HepG2 (cell line): ENCODE results near the gene CYSRT1. TPM values are rescaled to one million over a fixed set of nuclear protein-coding genes. Genes with fewer than 3 reads are reported as not detected.
A peak's percentile ranks its signal among the peaks of the same experiment; 100 is the strongest.

Experiments used
- CSRNP2 ChIP-seq: sonication (generic); formaldehyde crosslinking; conservative IDR thresholded peaks from 2 replicates; pipeline ENCODE4 v1.8.0; 2022; ENCODE audit warnings: low read depth, missing genetic modification reagents
- GABPB1 ChIP-seq: IDR thresholded peaks from 2 replicates; pipeline ENCODE4 v1.6.1; 2016; ENCODE audit warnings: mild to moderate bottlenecking, missing genetic modification reagents, moderate library complexity, missing compliant biosample characterization
- GLI4 ChIP-seq: sonication (generic); formaldehyde crosslinking; IDR thresholded peaks from 2 replicates; pipeline ENCODE4 v1.5.1; 2020; ENCODE audit warnings: missing genetic modification reagents, mild to moderate bottlenecking, moderate library complexity, borderline replicate concordance
- KAT7 ChIP-seq: IDR thresholded peaks from 2 replicates; pipeline ENCODE4 v1.6.1; 2018; ENCODE audit warnings: borderline replicate concordance, missing compliant biosample characterization
- MEIS2 ChIP-seq: sonication (generic); formaldehyde crosslinking; IDR thresholded peaks from 2 replicates; pipeline ENCODE4 v1.9.0; 2021; ENCODE audit warnings: mild to moderate bottlenecking, missing genetic modification reagents
- NFYC ChIP-seq: IDR thresholded peaks from 2 replicates; pipeline ENCODE4 v1.6.1; 2016; ENCODE audit warnings: missing genetic modification reagents, missing compliant biosample characterization
- PLRG1 ChIP-seq: fragments of 450-650 bp; conservative IDR thresholded peaks from 2 replicates; pipeline ENCODE4 v1.6.1; 2016
- POGK ChIP-seq: sonication (generic); formaldehyde crosslinking; conservative IDR thresholded peaks from 2 replicates; pipeline ENCODE4 v1.8.0; 2022; ENCODE audit warnings: mild to moderate bottlenecking, moderate library complexity, missing genetic modification reagents
- POLR2AphosphoS2 ChIP-seq: IDR thresholded peaks from 2 replicates; pipeline ENCODE4 v1.6.1; 2011; ENCODE audit warnings: low read depth, low read length, improper control_type of control experiment
- REL ChIP-seq: sonication (generic); formaldehyde crosslinking; conservative IDR thresholded peaks from 2 replicates; pipeline ENCODE4 v1.8.0; 2022; ENCODE audit warnings: mild to moderate bottlenecking, missing genetic modification reagents, moderate library complexity
- SALL1 ChIP-seq: sonication (generic); formaldehyde crosslinking; IDR thresholded peaks from 2 replicates; pipeline ENCODE4 v1.8.0; 2022; ENCODE audit warnings: mild to moderate bottlenecking, missing genetic modification reagents
- SP2 ChIP-seq: sonication (generic); formaldehyde crosslinking; IDR thresholded peaks from 2 replicates; pipeline ENCODE4 v1.5.1; 2020; ENCODE audit warnings: mild to moderate bottlenecking, missing genetic modification reagents
- STAG1 ChIP-seq: sonication (generic); formaldehyde crosslinking; IDR thresholded peaks from 2 replicates; pipeline ENCODE4 v1.4.0; 2020; ENCODE audit warnings: missing genetic modification reagents
- XBP1 ChIP-seq: sonication (generic); formaldehyde crosslinking; IDR thresholded peaks from 2 replicates; pipeline ENCODE4 v1.5.0; 2020; ENCODE audit warnings: missing genetic modification reagents
- XRCC5 ChIP-seq: fragments of 200-400 bp; formaldehyde crosslinking; optimal IDR thresholded peaks from 2 replicates; pipeline ENCODE3; 2017; ENCODE audit warnings: mild to moderate bottlenecking, low read length
- ZFP91 ChIP-seq: sonication (generic); formaldehyde crosslinking; IDR thresholded peaks from 2 replicates; pipeline ENCODE4 v1.9.0; 2022; ENCODE audit warnings: missing genetic modification reagents, mild to moderate bottlenecking, borderline replicate concordance
- ZFX ChIP-seq: sonication (generic); formaldehyde crosslinking; IDR thresholded peaks from 2 replicates; pipeline ENCODE4 v1.4.0; 2020; ENCODE audit warnings: mild to moderate bottlenecking, low read depth, missing genetic modification reagents, moderate library complexity
- ZMYM3 ChIP-seq: sonication (generic); formaldehyde crosslinking; IDR thresholded peaks from 2 replicates; pipeline ENCODE4 v1.5.1; 2020; ENCODE audit warnings: mild to moderate bottlenecking, missing genetic modification reagents
- ZNF260 ChIP-seq: sonication (generic); formaldehyde crosslinking; IDR thresholded peaks from 2 replicates; pipeline ENCODE4 v1.4.0; 2020; ENCODE audit warnings: missing genetic modification reagents, low read depth, mild to moderate bottlenecking, borderline replicate concordance
- ZNF605 ChIP-seq: sonication (generic); formaldehyde crosslinking; IDR thresholded peaks from 2 replicates; pipeline ENCODE4 v1.8.0; 2022; ENCODE audit warnings: mild to moderate bottlenecking, missing genetic modification reagents
- ZNF678 ChIP-seq: sonication (generic); formaldehyde crosslinking; IDR thresholded peaks from 2 replicates; pipeline ENCODE4 v1.4.0; 2020; ENCODE audit warnings: mild to moderate bottlenecking, missing genetic modification reagents
- ZNF746 ChIP-seq: sonication (generic); formaldehyde crosslinking; IDR thresholded peaks from 2 replicates; pipeline ENCODE4 v1.8.0; 2022; ENCODE audit warnings: mild to moderate bottlenecking, missing genetic modification reagents
- ZNF766 ChIP-seq: sonication (generic); formaldehyde crosslinking; IDR thresholded peaks from 2 replicates; pipeline ENCODE4 v1.5.0; 2020; ENCODE audit warnings: missing genetic modification reagents, borderline replicate concordance
- polyA plus RNA-seq, 8 experiments: library from polyadenylated mRNA; depleted of rRNA in 3 of 8; stranded (reverse) in 7 of 8; unstranded in 1 of 8; fragments of >200 nt; fragmentation: Illumina TruSeq in 4 of 8; extraction: Trizol in 4 of 8; gene quantifications; 2 replicates each; pipeline versions ENCODE4 v1.2.1 to v1.2.3, GENCODE V29; 2011 to 2016; ENCODE audit warnings: low read depth in 4 of 8, missing spikeins in 1 of 8, mixed read lengths in 1 of 8; ENCODE audit not compliant: insufficient read depth in 1 of 8
- total RNA-seq, 5 experiments: library from RNA; depleted of rRNA; stranded (reverse); fragments of >200 nt; fragmentation: Illumina TruSeq; extraction: Trizol; gene quantifications; 2 replicates each; pipeline ENCODE4 v1.2.3, GENCODE V29; 2016; ENCODE audit warnings: low read depth in 1 of 5
- TF ChIP-seq, protein P1 (sequence below): sonication (generic); formaldehyde crosslinking; IDR thresholded peaks from 2 replicates; pipeline ENCODE4 v1.5.0; 2020; ENCODE audit warnings: missing genetic modification reagents, mild to moderate bottlenecking, borderline replicate concordance

The CYSRT1 gene
- total and polyA plus RNA-seq, 2 of the 13 experiments (the other 11 are each of a cell fraction or from before 2014, with no cell fraction given): 1.5 to 2.1 TPM

- TF ChIP-seq CSRNP2 (CRISPR knock-in tag): 0 out of 2 replicates have a peak, but pooled peaks have one; percentile 34
- TF ChIP-seq SALL1: peak; percentile 84
- TF ChIP-seq ZFP91 (CRISPR knock-in tag): peak; percentile 90
- TF ChIP-seq POGK (CRISPR knock-in tag): peak; percentile 79; the same call in 1 of the 2 replicates
- TF ChIP-seq, protein P1, sequence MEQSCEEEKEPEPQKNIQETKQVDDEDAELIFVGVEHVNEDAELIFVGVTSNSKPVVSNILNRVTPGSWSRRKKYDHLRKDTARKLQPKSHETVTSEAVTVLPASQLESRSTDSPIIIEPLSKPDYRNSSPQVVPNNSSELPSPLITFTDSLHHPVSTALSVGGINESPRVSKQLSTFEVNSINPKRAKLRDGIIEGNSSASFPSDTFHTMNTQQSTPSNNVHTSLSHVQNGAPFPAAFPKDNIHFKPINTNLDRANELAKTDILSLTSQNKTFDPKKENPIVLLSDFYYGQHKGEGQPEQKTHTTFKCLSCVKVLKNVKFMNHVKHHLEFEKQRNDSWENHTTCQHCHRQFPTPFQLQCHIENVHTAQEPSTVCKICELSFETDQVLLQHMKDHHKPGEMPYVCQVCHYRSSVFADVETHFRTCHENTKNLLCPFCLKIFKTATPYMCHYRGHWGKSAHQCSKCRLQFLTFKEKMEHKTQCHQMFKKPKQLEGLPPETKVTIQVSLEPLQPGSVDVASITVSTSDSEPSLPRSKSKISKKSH: no peak
- peak; percentile 36; the same call in 1 of the 2 replicates for TF ChIP-seq ZMYM3 (CRISPR knock-in tag)
- no peak for TF ChIP-seq POLR2AphosphoS2
- peak; percentile 44 for TF ChIP-seq NFYC (CRISPR knock-in tag)
- TF ChIP-seq ZFX (CRISPR knock-in tag): peak; percentile 81
- TF ChIP-seq ZNF746 (CRISPR knock-in tag): peak; percentile 98
- no peak for TF ChIP-seq ZNF260 (CRISPR knock-in tag)
- TF ChIP-seq ZNF766 (CRISPR knock-in tag): peak; percentile 93; the same call in 1 of the 2 replicates
- peak; percentile 91 for TF ChIP-seq STAG1 (CRISPR knock-in tag)
- peak; percentile 73; the same call in 1 of the 2 replicates for TF ChIP-seq GLI4 (CRISPR knock-in tag)
- TF ChIP-seq PLRG1: no peak
- no peak; the same call in 1 of the 2 replicates for TF ChIP-seq REL
- TF ChIP-seq XRCC5: peak; percentile 99
- TF ChIP-seq SP2 (CRISPR knock-in tag): peak; percentile 45; the same call in 1 of the 2 replicates
- TF ChIP-seq ZNF678 (CRISPR knock-in tag): peak; percentile 13; the same call in 1 of the 2 replicates
- TF ChIP-seq KAT7 (CRISPR knock-in tag): peak; percentile 29; the same call in 1 of the 2 replicates
- TF ChIP-seq ZNF605 (CRISPR knock-in tag): peak; percentile 27; the same call in 1 of the 2 replicates
- peak; percentile 78 for TF ChIP-seq GABPB1 (CRISPR knock-in tag)
- TF ChIP-seq XBP1: peak; percentile 66; the same call in 1 of the 2 replicates
- peak; percentile 22; the same call in 1 of the 2 replicates for TF ChIP-seq MEIS2
Observed at GRCh38 chr9:137236238-137236935, 11.4 kb downstream of the CYSRT1 start (continued).
